GM18867 (cell line): Measurements from ENCODE around the gene ARRDC2.
"Not testable (repeated sequence)": the region's sequence is repeated elsewhere in the genome, so short reads cannot be mapped to it uniquely, and the experiment has no call there.

Experiments used
- ATAC-seq: cut with Tn5 transposase; IDR thresholded peaks from one replicate; pipeline ENCODE4 v1.9.1; 2021; ENCODE audit warnings: mild to moderate bottlenecking, moderate library complexity; ENCODE audit not compliant: unreplicated experiment

ARRDC2 gene

GRCh38 chr19:18007917-18008673, at the start of gene ARRDC2:
Gene ARRDC2, plus strand, starts transcription at chr19:18008170. Its CDS starts 141 bp downstream, at chr19:18008311.
- ATAC-seq, result no peak

- ATAC-seq, result no peak
Measured at GRCh38 chr19:17963936-17964691, 43.9 kb upstream of the ARRDC2 start.

GRCh38 chr19:17965370-17966128, 42.4 kb upstream of the ARRDC2 start:
- ATAC-seq, result no peak

- no peak for ATAC-seq
Measured at GRCh38 chr19:17966129-17966483, 41.9 kb upstream of the ARRDC2 start.

GRCh38 chr19:17966550-17967256, 41.3 kb upstream of the ARRDC2 start, which contains the start of gene KCNN1:
Gene KCNN1, plus strand, starts transcription at chr19:17967107. Its CDS starts 6,782 bp downstream, at chr19:17973889.
- ATAC-seq, result no peak

- ATAC-seq, result no peak
Measured at GRCh38 chr19:17967257-17968051, 40.5 kb upstream of the ARRDC2 start.

- no peak for ATAC-seq
Measured at GRCh38 chr19:17968362-17968761, 39.6 kb upstream of the ARRDC2 start.

- no peak for ATAC-seq
Measured at GRCh38 chr19:17969096-17969792, 38.7 kb upstream of the ARRDC2 start.

GRCh38 chr19:17972230-17972629, 35.7 kb upstream of the ARRDC2 start:
- ATAC-seq, result no peak

- no peak for ATAC-seq
Measured at GRCh38 chr19:17973759-17974158, 34.2 kb upstream of the ARRDC2 start.

GRCh38 chr19:17974551-17974950, 33.4 kb upstream of the ARRDC2 start:
- ATAC-seq, result no peak

GRCh38 chr19:17975032-17975431, 32.9 kb upstream of the ARRDC2 start:
- no peak for ATAC-seq

GRCh38 chr19:17977021-17977420, 30.9 kb upstream of the ARRDC2 start:
- ATAC-seq, result no peak

- no peak for ATAC-seq
Measured at GRCh38 chr19:17977488-17977887, 30.5 kb upstream of the ARRDC2 start.

GRCh38 chr19:17981611-17982010, 26.4 kb upstream of the ARRDC2 start:
- ATAC-seq, result no peak

- ATAC-seq, result no peak
Measured at GRCh38 chr19:17982430-17982829, 25.5 kb upstream of the ARRDC2 start.

- ATAC-seq, result no peak
Measured at GRCh38 chr19:17985037-17985818, 22.7 kb upstream of the ARRDC2 start.

- ATAC-seq, result not testable (repeated sequence)
Measured at GRCh38 chr19:17986569-17986968, 21.4 kb upstream of the ARRDC2 start.

- no peak for ATAC-seq
Measured at GRCh38 chr19:17988161-17988560, 19.8 kb upstream of the ARRDC2 start.
